SU-DHL-6 (cell line): Measurements from ENCODE around the gene TREH.

Experiments used
- CTCF ChIP-seq: fragments of 200-600 bp; sonication (generic); IDR thresholded peaks from one replicate; pipeline ENCODE4 v1.5.1; 2017; ENCODE audit warnings: antibody characterized with exemption, mild to moderate bottlenecking, low read length, moderate library complexity; ENCODE audit not compliant: insufficient read depth, poor library complexity, severe bottlenecking
- EZH2phosphoT487 ChIP-seq: fragments of 200-600 bp; sonication (generic), shearing (Covaris generic); conservative IDR thresholded peaks from 2 replicates; pipeline ENCODE4 v1.6.1; 2018; ENCODE audit warnings: mild to moderate bottlenecking, antibody characterized with exemption, low read length, moderate library complexity, mixed read lengths

- TF ChIP-seq CTCF (no peak), EZH2phosphoT487 (no peak)
Observed at GRCh38 chr11:118697346-118697745, 17.9 kb upstream of the TREH start.
